T-helper 2 cell treated with Interferon-gamma antibody and Interleukin-4, amounts not matched to agents 100 ng/mL and 5 ng/mL, for 36 hours (primary cell): Measurements from ENCODE around the gene CSPG5. TPM values are rescaled to one million over a fixed set of nuclear protein-coding genes. Genes with fewer than 3 reads are reported as not detected.

ENCODE experiments used
- intact Hi-C: fragments of 100-400 bp; cut with micrococcal nuclease; formaldehyde crosslinking; loops from one replicate; pipeline ENCODE4 v1.15.1; 2023
- total RNA-seq: library from RNA; stranded (reverse); gene quantifications from 2 replicates; pipeline ENCODE4 v1.2.3, GENCODE V29; 2022

The CSPG5 gene
- 0.57 and 0.64 TPM in 2 replicates for total RNA-seq

- intact Hi-C loops = loop anchor here (5.0 kb wide), 1 partner anchor 67 kb away; the partner anchor contains the start of gene ELP6
Measured at GRCh38 chr3:47578691-47579632, at the start of gene CSPG5. Gene CSPG5, minus strand, starts transcription at chr3:47578865. Its CDS starts 172 bp downstream, at chr3:47578693.

- intact Hi-C loops = no loop called here
Measured at GRCh38 chr3:47628426-47628825, 49.8 kb upstream of the CSPG5 start.

GRCh38 chr3:47622671-47623461 lies 44.2 kb upstream of the CSPG5 start:
- intact Hi-C loops = no loop called here

- intact Hi-C loops = no loop called here
Measured at GRCh38 chr3:47617086-47618010, 38.7 kb upstream of the CSPG5 start.

- intact Hi-C loops = no loop called here
Measured at GRCh38 chr3:47614788-47615187, 36.1 kb upstream of the CSPG5 start.

GRCh38 chr3:47613722-47614121 lies 35.1 kb upstream of the CSPG5 start:
- intact Hi-C loops = no loop called here

GRCh38 chr3:47612879-47613278 lies 34.2 kb upstream of the CSPG5 start:
- intact Hi-C loops = no loop called here

GRCh38 chr3:47612178-47612577 lies 33.5 kb upstream of the CSPG5 start:
- intact Hi-C loops = no loop called here

- intact Hi-C loops = no loop called here
Measured at GRCh38 chr3:47611576-47611975, 32.9 kb upstream of the CSPG5 start.

- intact Hi-C loops = no loop called here
Measured at GRCh38 chr3:47610583-47610982, 31.9 kb upstream of the CSPG5 start.

- intact Hi-C loops = no loop called here
Measured at GRCh38 chr3:47607335-47607734, 28.7 kb upstream of the CSPG5 start.

GRCh38 chr3:47606165-47606564 lies 27.5 kb upstream of the CSPG5 start:
- intact Hi-C loops = no loop called here

GRCh38 chr3:47605652-47606051 lies 27.0 kb upstream of the CSPG5 start:
- intact Hi-C loops = no loop called here

- intact Hi-C loops = no loop called here
Measured at GRCh38 chr3:47604145-47604544, 25.5 kb upstream of the CSPG5 start.

GRCh38 chr3:47603332-47603731 lies 24.7 kb upstream of the CSPG5 start:
- intact Hi-C loops = no loop called here

GRCh38 chr3:47601281-47601680 lies 22.6 kb upstream of the CSPG5 start:
- intact Hi-C loops = no loop called here

- intact Hi-C loops = no loop called here
Measured at GRCh38 chr3:47594792-47595191, 16.1 kb upstream of the CSPG5 start.

GRCh38 chr3:47592066-47592795 lies 13.6 kb upstream of the CSPG5 start:
- intact Hi-C loops = no loop called here

- intact Hi-C loops = no loop called here
Measured at GRCh38 chr3:47590216-47590615, 11.6 kb upstream of the CSPG5 start.

GRCh38 chr3:47588587-47588986 lies 9.9 kb upstream of the CSPG5 start:
- intact Hi-C loops = no loop called here
